Psoas muscle (tissue), 8 donors: Measurements from ENCODE around the gene NFE2L2. TPM values are rescaled to one million over a fixed set of nuclear protein-coding genes. Genes with fewer than 3 reads are reported as not detected.

Experiments
- ATAC-seq, 4 donors: fragments of 200-7000 bp; cut with Tn5 transposase; one replicate each; pipeline ENCODE4 v1.9.1; 2020; ENCODE audit warnings: moderate library complexity in 3 of 4, mild to moderate bottlenecking in 2 of 4
- DNase-seq, 2 donors: peaks; one replicate each; pipeline ENCODE4 v3.0.0-alpha.2; 2020
- H3K27ac ChIP-seq: fragments of 200-600 bp; one replicate; pipeline ENCODE4 v1.8.0; 2022
- H3K27me3 ChIP-seq, 3 donors: fragments of 200-600 bp in 1 of 3; one replicate each; pipeline versions ENCODE4 v1.6.1 to v1.8.0; 2013 to 2022; ENCODE audit warnings: low read length in 2 of 3, mild to moderate bottlenecking in 2 of 3, moderate library complexity in 1 of 3; ENCODE audit not compliant: insufficient read depth in 3 of 3
- H3K36me3 ChIP-seq, 2 donors: fragments of 200-600 bp in 1 of 2; one replicate each; pipeline versions ENCODE4 v1.6.1 to v1.8.0; 2013 to 2022; ENCODE audit warnings: low read depth in 1 of 2, mild to moderate bottlenecking in 1 of 2, moderate library complexity in 1 of 2; ENCODE audit not compliant: insufficient read depth in 1 of 2
- H3K4me1 ChIP-seq: fragments of 200-600 bp; one replicate; pipeline ENCODE4 v1.8.0; 2022
- H3K4me3 ChIP-seq: fragments of 200-600 bp; one replicate; pipeline ENCODE4 v1.8.0; 2022; ENCODE audit warnings: mild to moderate bottlenecking
- H3K9me3 ChIP-seq: fragments of 200-600 bp; one replicate; pipeline ENCODE4 v1.8.0; 2022
- WGBS, 3 donors: extraction: QIAGEN DNeasy Blood & Tissue Kit; methylation state at CpG; one replicate each; pipeline versions ENCODE4 v1.1.6 to v1.1.7; 2013; 5-methylcytosine and 5-hydroxymethylcytosine counted together
- intact Hi-C, 2 donors: fragments of 100-400 bp; cut with DNase I; formaldehyde crosslinking; loops; one replicate each; pipeline versions ENCODE4 v1.11.0 to v1.14.2; 2022
- polyA plus RNA-seq, 3 donors: library from polyadenylated mRNA; stranded (reverse); fragments of 200-250 nt; gene quantifications; one replicate each; pipeline ENCODE4 v1.2.3, GENCODE V29; 2013
- total RNA-seq, 4 donors: library from RNA; stranded (reverse); fragmentation: NEBNext Ultra II Directional in 2 of 4; extraction: Animal tissue kit (Norgen Biotek cat#: 25700) in 2 of 4; gene quantifications; one replicate each; pipeline versions ENCODE4 v1.2.1 to v1.2.4, GENCODE V29; 2021 to 2023
- TF ChIP-seq, protein P1 (sequence below): fragments of 200-600 bp; IDR thresholded peaks from one replicate; pipeline ENCODE4 v1.8.0; 2022; ENCODE audit warnings: antibody characterized with exemption
- donor health status: healthy with polysubstance abuse.
- donor health status: DM: no; HTN: no; CAD: no; lungs with moderate emphysema.
- donor health status: Bipolar disorder and iron deficiency.
- donor health status: healthy.
- donor health status: DM: yes; HTN: yes; CAD: no.
- donor health status: DM: no; HTN: no; CAD: no.
- donor health status: DM: no; HTN: no; CAD: no.
- donor health status: DM: yes; HTN: yes; CAD: no.

Gene NFE2L2
- total and polyA plus RNA-seq, 7 donors = 42.4 to 127 (median 56.6) TPM

DNA sequence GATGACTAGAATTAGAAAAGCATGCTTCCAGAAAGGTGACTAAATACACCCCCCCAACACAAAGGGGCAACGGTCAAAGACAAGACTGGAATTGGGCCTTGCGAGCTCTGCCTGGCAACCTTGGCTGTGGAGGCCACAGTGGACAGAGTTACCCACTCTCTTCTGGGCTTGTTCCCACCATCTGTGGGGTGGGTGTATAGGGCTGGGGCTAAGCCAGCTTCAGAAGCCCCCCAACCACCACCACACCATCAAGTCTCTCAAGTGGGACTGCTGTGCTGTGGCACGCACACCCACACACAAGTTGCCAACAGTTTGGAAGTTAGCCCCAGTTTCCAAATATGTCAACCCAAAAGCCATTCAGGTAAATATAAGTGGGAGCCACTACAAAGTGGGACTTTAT is 7.8 kb downstream of the NFE2L2 start:
- ATAC-seq (no peak), DNase-seq (no peak)
- intact Hi-C loops = no loop called here
- Histone ChIP-seq H3K27me3 (no peaks in the 10 kb centered on the region), H3K4me3 (peak overlapping the region; percentile 6), H3K36me3 (peaks cover 0 to 6% of the 10 kb centered on the region in 2 donors), H3K9me3 (no peaks in the 10 kb centered on the region), H3K4me1 (peaks cover 89% of the 10 kb centered on the region), H3K27ac (peak overlapping the region; percentile 40)
- WGBS, 3 donors = 33 to 56% (median 42%) methylated on average over 3 of the region's 3 CpGs
- TF ChIP-seq, protein P1, sequence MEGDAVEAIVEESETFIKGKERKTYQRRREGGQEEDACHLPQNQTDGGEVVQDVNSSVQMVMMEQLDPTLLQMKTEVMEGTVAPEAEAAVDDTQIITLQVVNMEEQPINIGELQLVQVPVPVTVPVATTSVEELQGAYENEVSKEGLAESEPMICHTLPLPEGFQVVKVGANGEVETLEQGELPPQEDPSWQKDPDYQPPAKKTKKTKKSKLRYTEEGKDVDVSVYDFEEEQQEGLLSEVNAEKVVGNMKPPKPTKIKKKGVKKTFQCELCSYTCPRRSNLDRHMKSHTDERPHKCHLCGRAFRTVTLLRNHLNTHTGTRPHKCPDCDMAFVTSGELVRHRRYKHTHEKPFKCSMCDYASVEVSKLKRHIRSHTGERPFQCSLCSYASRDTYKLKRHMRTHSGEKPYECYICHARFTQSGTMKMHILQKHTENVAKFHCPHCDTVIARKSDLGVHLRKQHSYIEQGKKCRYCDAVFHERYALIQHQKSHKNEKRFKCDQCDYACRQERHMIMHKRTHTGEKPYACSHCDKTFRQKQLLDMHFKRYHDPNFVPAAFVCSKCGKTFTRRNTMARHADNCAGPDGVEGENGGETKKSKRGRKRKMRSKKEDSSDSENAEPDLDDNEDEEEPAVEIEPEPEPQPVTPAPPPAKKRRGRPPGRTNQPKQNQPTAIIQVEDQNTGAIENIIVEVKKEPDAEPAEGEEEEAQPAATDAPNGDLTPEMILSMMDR = no peak

DNA sequence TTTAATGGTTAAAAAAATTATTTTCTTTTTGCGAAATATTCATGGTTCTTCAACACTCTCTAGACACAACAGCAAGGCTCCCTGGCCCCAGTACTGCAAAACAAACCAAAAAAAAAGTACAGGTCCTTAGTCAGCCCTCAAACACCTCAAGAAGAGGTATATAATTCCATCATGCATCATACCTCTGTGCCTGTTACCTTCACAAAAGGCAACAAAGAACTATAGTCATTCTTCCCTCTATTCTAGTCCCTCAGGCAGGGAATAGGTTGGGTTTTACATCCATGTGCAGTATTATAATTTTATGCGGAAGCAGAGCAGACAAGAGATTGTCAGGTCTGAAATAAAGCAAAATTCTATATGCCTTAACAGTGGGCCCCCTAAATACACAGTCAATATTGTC is 8.5 kb downstream of the NFE2L2 start:
- 76 to 84% (median 84%) methylated on average over 2 of the region's 2 CpGs for WGBS, 3 donors
- peak overlapping the region; percentile 87 for H3K27ac ChIP-seq

DNA sequence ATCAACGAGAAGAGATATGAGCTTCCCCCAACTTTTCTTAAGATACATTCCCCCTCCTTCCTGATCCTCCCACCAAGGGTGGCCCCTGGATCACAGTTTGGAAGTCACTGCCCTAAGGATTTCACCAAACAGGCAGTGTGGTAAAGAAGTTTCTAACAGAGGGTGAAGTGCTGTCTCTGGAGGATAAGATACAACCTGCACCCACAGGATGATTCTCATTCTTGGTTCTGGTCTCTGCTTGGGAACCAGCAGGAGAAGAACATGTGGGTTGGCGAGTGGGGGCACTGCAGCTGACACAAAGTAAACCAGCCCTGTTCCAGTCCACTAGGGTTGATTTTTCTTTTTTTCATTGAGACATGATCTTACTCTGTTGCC is 9.3 kb downstream of the NFE2L2 start:
- intact Hi-C loops = no loop called here
- TF ChIP-seq, protein P1 = no peak

More for the DNA sequence above, 8.5 kb downstream of the NFE2L2 start:
- no peaks in the 10 kb centered on the region for H3K9me3 ChIP-seq
- ATAC-seq (no peak), DNase-seq (no peak)
- peak overlapping the region; percentile 19 for H3K4me3 ChIP-seq
- peaks cover 89% of the 10 kb centered on the region for H3K4me1 ChIP-seq
- peaks cover 0 to 6% of the 10 kb centered on the region in 2 donors for H3K36me3 ChIP-seq
- no peaks in the 10 kb centered on the region for H3K27me3 ChIP-seq
- TF ChIP-seq, protein P1 = no peak
- intact Hi-C loops = no loop called here

DNA sequence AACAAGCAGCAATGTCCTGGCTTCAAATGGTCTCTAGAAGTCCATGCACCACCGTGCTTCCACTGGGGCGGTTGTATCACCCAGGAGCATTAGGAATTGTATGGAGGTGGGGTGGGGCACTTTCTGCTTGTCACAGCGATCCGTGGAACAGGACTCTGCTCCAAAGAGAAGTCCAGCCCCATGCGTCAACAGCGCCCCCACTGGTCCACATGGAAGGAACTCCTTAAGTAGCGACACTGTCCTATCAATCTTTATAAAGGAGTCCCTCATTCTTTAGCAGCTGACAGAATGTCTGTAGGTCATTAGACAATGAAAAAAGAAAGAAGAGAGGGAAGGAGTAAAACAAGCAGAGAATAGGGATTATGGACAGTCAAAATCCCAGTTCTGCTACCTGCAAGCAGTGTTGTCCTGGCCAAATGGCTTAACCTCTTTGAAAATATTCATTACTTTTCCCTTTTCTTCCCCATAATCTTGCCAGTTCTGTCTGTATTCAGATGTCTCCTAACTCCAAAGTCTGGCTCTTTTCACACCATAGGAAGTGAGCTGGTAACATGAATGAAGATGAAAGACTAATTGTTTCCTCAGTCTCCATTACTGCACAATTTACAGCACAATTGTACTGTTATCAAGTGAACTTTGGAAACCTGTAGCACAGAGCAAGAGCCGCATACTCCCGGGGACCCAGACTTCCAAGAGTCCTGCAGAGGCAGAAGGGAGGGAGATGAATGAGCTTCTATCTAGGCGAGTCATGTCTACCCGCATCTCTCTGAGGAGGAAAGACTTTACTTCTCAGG is 9.9 kb downstream of the NFE2L2 start:
- peak in 3 of 4 donors; percentile 37 to 50 (median 38) for ATAC-seq

More for the DNA sequence above, 9.3 kb downstream of the NFE2L2 start:
- Histone ChIP-seq H3K4me1 (peaks cover 89% of the 10 kb centered on the region), H3K4me3 (peak overlapping the region; percentile 19), H3K36me3 (peaks cover 0 to 6% of the 10 kb centered on the region in 2 donors), H3K9me3 (no peaks in the 10 kb centered on the region), H3K27me3 (no peaks in the 10 kb centered on the region), H3K27ac (peak overlapping the region; percentile 87)
- 59 to 65% (median 62%) methylated on average over 2 of the region's 2 CpGs for WGBS, 3 donors
- DNase-seq = no peak
- no peak for ATAC-seq

More for the DNA sequence above, 9.9 kb downstream of the NFE2L2 start:
- H3K36me3 ChIP-seq = peaks cover 0 to 6% of the 10 kb centered on the region in 2 donors
- H3K27ac ChIP-seq = peak overlapping the region; percentile 87
- peaks cover 89% of the 10 kb centered on the region for H3K4me1 ChIP-seq
- DNase-seq = peak; percentile 44 to 66
- 57 to 63% (median 62%) methylated on average over 11 of the region's 11 CpGs for WGBS, 3 donors
- intact Hi-C loops = no loop called here
- H3K4me3 ChIP-seq = peak overlapping the region; percentile 19
- TF ChIP-seq, protein P1 = peak; percentile 30
- H3K9me3 ChIP-seq = no peaks in the 10 kb centered on the region
- H3K27me3 ChIP-seq = no peaks in the 10 kb centered on the region
